ENCODE results near the gene NMT2. TPM values are rescaled to one million over a fixed set of nuclear protein-coding genes. Genes with fewer than 3 reads are reported as not detected.

NMT2 gene
- polyA plus RNA-seq, 3 donors: 0.35 to 1.1 (median 0.36) TPM

DNA sequence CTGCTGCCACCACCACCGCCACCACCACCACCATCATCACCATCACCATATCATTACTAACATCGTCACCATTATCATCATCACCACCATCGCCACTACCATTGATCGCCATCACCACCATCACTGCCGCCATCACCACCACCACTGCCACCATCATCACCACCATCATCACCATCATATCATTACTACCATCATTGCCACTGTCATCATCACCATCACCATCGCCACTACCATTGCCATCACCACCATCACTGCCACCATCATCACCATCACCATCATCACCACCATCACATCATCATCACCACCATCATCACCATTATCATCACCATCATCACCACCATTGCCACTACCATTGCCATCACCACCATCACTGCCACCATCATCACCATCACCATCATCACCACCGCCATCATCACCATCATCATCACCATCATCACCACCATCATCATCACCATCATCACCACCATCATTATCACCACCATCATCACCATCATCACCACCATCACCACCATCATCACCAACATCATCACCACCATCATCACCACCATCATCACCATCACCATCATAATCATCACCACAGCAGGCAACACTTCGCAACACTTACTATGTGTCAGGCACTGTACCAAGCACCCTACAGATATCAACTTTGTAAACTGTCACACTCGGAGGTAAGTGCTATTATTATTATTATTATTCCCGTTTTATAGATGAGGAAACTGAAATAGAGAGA lies 19.3 kb downstream of the NMT2 start:
- no peaks in the 10 kb centered on the region for H4K20me1 ChIP-seq (ENCODE audit: insufficient read depth, low read length)

DNA sequence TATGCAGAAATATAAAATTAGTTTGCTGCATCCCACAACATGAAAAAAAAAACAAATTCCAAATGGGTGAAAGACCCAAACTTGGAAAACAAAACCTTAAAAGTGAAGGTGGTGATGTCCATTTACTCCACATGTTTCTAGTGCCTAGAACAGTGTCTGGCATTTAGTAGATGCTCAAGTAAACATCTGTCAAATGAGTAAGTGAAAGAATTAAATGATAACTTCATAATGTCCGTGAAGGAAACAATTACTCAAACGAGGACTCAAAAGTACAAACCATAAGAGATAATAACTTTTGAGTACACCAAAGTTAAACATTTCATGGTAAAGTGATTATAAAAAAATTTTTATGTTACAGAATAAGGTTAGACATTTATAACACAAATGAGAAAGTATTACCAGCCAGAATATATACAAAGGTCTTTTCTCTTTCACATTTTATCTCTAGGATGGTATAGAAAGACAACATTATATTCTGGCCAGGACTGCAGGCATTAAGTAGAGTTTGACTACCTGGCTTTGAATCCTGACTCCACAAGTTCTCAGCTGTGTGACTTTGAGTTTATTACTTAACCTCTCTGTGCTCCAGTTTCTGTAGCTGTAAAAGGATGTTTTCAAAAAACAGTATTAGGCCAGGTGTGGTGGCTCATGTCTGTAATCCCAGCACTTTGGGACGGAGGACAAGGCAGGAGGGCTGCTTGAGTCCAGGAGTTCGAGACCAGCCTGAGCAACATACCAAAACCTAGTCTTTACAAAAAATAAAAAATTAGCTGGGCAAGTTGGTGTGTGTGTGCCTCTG lies 20.7 kb downstream of the NMT2 start:
- no peaks in the 10 kb centered on the region for H3K79me2 ChIP-seq (ENCODE audit: insufficient read depth, low read length)
- H3K4me2 ChIP-seq (replicated peaks; ENCODE audit: extremely low read depth, low read length, poor library complexity, severe bottlenecking): no peak overlapping the region
- no peaks in the 10 kb centered on the region for H3K4me1 ChIP-seq (ENCODE audit: control insufficient read depth in 1 of 2, insufficient read depth in 2 of 2, low read length in 2 of 2)
- H4K20me1 ChIP-seq (ENCODE audit: insufficient read depth, low read length): no peaks in the 10 kb centered on the region
- no peak overlapping the region for H2AFZ ChIP-seq (ENCODE audit: insufficient read depth, low read depth, low read length, poor library complexity, severe bottlenecking)
- H3K4me3 ChIP-seq (replicated peaks in 1 of 3; ENCODE audit: low read depth in 2 of 3, low read length in 3 of 3): no peak overlapping the region
- H3K9me3 ChIP-seq (replicated peaks in 1 of 2; ENCODE audit: control insufficient read depth in 1 of 2, insufficient read depth in 1 of 2, low read length in 2 of 2): no peaks in the 10 kb centered on the region
- no peaks in the 10 kb centered on the region for H3K27me3 ChIP-seq (ENCODE audit: control insufficient read depth in 2 of 2, insufficient read depth in 2 of 2, low read length in 2 of 2)
- no peaks in the 10 kb centered on the region for H3K36me3 ChIP-seq (replicated peaks in 1 of 2; ENCODE audit: control insufficient read depth in 1 of 2, insufficient read depth in 2 of 2, low read length in 2 of 2)
- no peak for DNase-seq
- peaks cover 0 to 2% (median 0%) of the 10 kb centered on the region in 7 donors for H3K9me3 Mint-ChIP-seq
- H3K4me1 Mint-ChIP-seq: no peaks in the 10 kb centered on the region
- H3K4me3 Mint-ChIP-seq: no peak overlapping the region
- WGBS (ENCODE audit: insufficient coverage): no CpG with 5 or more reads among the region's 4 CpGs
- H3K27me3 Mint-ChIP-seq (ENCODE audit: low read depth in 3 of 3): no peaks in the 10 kb centered on the region
- TF ChIP-seq, protein P1, sequence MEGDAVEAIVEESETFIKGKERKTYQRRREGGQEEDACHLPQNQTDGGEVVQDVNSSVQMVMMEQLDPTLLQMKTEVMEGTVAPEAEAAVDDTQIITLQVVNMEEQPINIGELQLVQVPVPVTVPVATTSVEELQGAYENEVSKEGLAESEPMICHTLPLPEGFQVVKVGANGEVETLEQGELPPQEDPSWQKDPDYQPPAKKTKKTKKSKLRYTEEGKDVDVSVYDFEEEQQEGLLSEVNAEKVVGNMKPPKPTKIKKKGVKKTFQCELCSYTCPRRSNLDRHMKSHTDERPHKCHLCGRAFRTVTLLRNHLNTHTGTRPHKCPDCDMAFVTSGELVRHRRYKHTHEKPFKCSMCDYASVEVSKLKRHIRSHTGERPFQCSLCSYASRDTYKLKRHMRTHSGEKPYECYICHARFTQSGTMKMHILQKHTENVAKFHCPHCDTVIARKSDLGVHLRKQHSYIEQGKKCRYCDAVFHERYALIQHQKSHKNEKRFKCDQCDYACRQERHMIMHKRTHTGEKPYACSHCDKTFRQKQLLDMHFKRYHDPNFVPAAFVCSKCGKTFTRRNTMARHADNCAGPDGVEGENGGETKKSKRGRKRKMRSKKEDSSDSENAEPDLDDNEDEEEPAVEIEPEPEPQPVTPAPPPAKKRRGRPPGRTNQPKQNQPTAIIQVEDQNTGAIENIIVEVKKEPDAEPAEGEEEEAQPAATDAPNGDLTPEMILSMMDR (IDR thresholded peaks at IDR 0.05): no peak
- no peak overlapping the region for H3K27ac Mint-ChIP-seq
- intact Hi-C loops (cut with micrococcal nuclease): no loop called here
- no peak overlapping the region for H3K9ac ChIP-seq (ENCODE audit: insufficient read depth, low read length, poor library complexity, severe bottlenecking)
- H3K36me3 Mint-ChIP-seq: no peaks in the 10 kb centered on the region
- H3K27ac ChIP-seq (ENCODE audit: low read depth in 1 of 2, low read length in 2 of 2): no peak overlapping the region

More for the DNA sequence above, 19.3 kb downstream of the NMT2 start:
- Histone ChIP-seq H3K27me3 (ENCODE audit: control insufficient read depth in 2 of 2, insufficient read depth in 2 of 2, low read length in 2 of 2) (no peaks in the 10 kb centered on the region), H3K79me2 (ENCODE audit: insufficient read depth, low read length) (no peaks in the 10 kb centered on the region), H3K27ac (ENCODE audit: low read depth in 1 of 2, low read length in 2 of 2) (no peak overlapping the region), H3K36me3 (replicated peaks in 1 of 2; ENCODE audit: control insufficient read depth in 1 of 2, insufficient read depth in 2 of 2, low read length in 2 of 2) (no peaks in the 10 kb centered on the region), H2AFZ (ENCODE audit: insufficient read depth, low read depth, low read length, poor library complexity, severe bottlenecking) (no peak overlapping the region), H3K9me3 (replicated peaks in 1 of 2; ENCODE audit: control insufficient read depth in 1 of 2, insufficient read depth in 1 of 2, low read length in 2 of 2) (no peaks in the 10 kb centered on the region), H3K4me1 (ENCODE audit: control insufficient read depth in 1 of 2, insufficient read depth in 2 of 2, low read length in 2 of 2) (no peaks in the 10 kb centered on the region), H3K9ac (ENCODE audit: insufficient read depth, low read length, poor library complexity, severe bottlenecking) (no peak overlapping the region), H3K4me3 (replicated peaks in 1 of 3; ENCODE audit: low read depth in 2 of 3, low read length in 3 of 3) (no peak overlapping the region), H3K4me2 (replicated peaks; ENCODE audit: extremely low read depth, low read length, poor library complexity, severe bottlenecking) (no peak overlapping the region)
- intact Hi-C loops (cut with micrococcal nuclease): no loop called here
- Mint-ChIP-seq H3K4me1 (no peaks in the 10 kb centered on the region), H3K4me3 (no peak overlapping the region), H3K27ac (no peak overlapping the region), H3K27me3 (ENCODE audit: low read depth in 3 of 3) (no peaks in the 10 kb centered on the region), H3K36me3 (no peaks in the 10 kb centered on the region), H3K9me3 (peaks cover 0 to 2% (median 0%) of the 10 kb centered on the region in 7 donors)
- 98% methylated on average over 7 of the region's 10 CpGs for WGBS (ENCODE audit: insufficient coverage)
- TF ChIP-seq, protein P1 (IDR thresholded peaks at IDR 0.05): no peak
- DNase-seq: no peak
